SH-SY5Y (cell line): ENCODE measurements around the gene MALRD1.

Source experiments
- GATA2 ChIP-seq: IDR thresholded peaks from 2 replicates; pipeline ENCODE4 v1.6.1; 2011; ENCODE audit warnings: mild to moderate bottlenecking, low read depth, low read length
- GATA3 ChIP-seq: IDR thresholded peaks from 2 replicates; pipeline ENCODE4 v1.6.1; 2011; ENCODE audit warnings: low read depth, mild to moderate bottlenecking, low read length, moderate library complexity

Gene MALRD1

GRCh38 chr10:19421674-19422073 lies 373.1 kb downstream of the MALRD1 start:
- TF ChIP-seq GATA3, result no peak
- no peak for TF ChIP-seq GATA2

- no peak for TF ChIP-seq GATA2
Observed at GRCh38 chr10:19426034-19426433, 377.4 kb downstream of the MALRD1 start.

GRCh38 chr10:19431622-19432351 lies 383.2 kb downstream of the MALRD1 start:
- TF ChIP-seq GATA2, result no peak
- TF ChIP-seq GATA3, result no peak

GRCh38 chr10:19449860-19450259 lies 401.3 kb downstream of the MALRD1 start:
- TF ChIP-seq GATA2, result no peak
- TF ChIP-seq GATA3, result no peak

GRCh38 chr10:19451356-19451755 lies 402.8 kb downstream of the MALRD1 start:
- TF ChIP-seq GATA3 (no peak), GATA2 (no peak)

- no peak for TF ChIP-seq GATA2
- TF ChIP-seq GATA3, result no peak
Observed at GRCh38 chr10:19451937-19452336, 403.3 kb downstream of the MALRD1 start.

- no peak for TF ChIP-seq GATA2
- no peak for TF ChIP-seq GATA3
Observed at GRCh38 chr10:19453967-19454366, 405.4 kb downstream of the MALRD1 start.

- TF ChIP-seq GATA2 (no peak), GATA3 (no peak)
Observed at GRCh38 chr10:19461588-19461987, 413.0 kb downstream of the MALRD1 start.

GRCh38 chr10:19466709-19467108 lies 418.1 kb downstream of the MALRD1 start:
- TF ChIP-seq GATA3, result no peak
- no peak for TF ChIP-seq GATA2

GRCh38 chr10:19468413-19468812 lies 419.8 kb downstream of the MALRD1 start:
- TF ChIP-seq GATA3, result no peak
- TF ChIP-seq GATA2, result no peak

GRCh38 chr10:19469521-19469920 lies 420.9 kb downstream of the MALRD1 start:
- TF ChIP-seq GATA2 (no peak), GATA3 (no peak)

- TF ChIP-seq GATA2 (no peak), GATA3 (no peak)
Observed at GRCh38 chr10:19479854-19480253, 431.3 kb downstream of the MALRD1 start.

- TF ChIP-seq GATA3, result no peak
- no peak for TF ChIP-seq GATA2
Observed at GRCh38 chr10:19480353-19480752, 431.8 kb downstream of the MALRD1 start.

- TF ChIP-seq GATA3, result no peak
- TF ChIP-seq GATA2, result no peak
Observed at GRCh38 chr10:19483421-19483820, 434.8 kb downstream of the MALRD1 start.

- TF ChIP-seq GATA3, result no peak
- TF ChIP-seq GATA2, result no peak
Observed at GRCh38 chr10:19488592-19489280, 440.1 kb downstream of the MALRD1 start.

- TF ChIP-seq GATA3 (no peak), GATA2 (no peak)
Observed at GRCh38 chr10:19491166-19491565, 442.6 kb downstream of the MALRD1 start.
